ENCODE results near the gene TPM4. TPM values are rescaled to one million over a fixed set of nuclear protein-coding genes. Genes with fewer than 3 reads are reported as not detected.

The TPM4 gene
- total and polyA plus RNA-seq, 2 of the 8 experiments (the other 6 are each of a cell fraction or from before 2014, with no cell fraction given), result 160 to 359 TPM

- no peak for TF ChIP-seq CHD7 (IDR thresholded peaks at IDR 0.05; ENCODE audit: insufficient replicate concordance, low read length)
- TF ChIP-seq KDM5A (IDR thresholded peaks at IDR 0.05; ENCODE audit: low read length), result no peak
- no peak for TF ChIP-seq TBP (IDR thresholded peaks at IDR 0.05; ENCODE audit: low read depth, low read length)
- no peak for TF ChIP-seq GABPA (IDR thresholded peaks at IDR 0.05; ENCODE audit: borderline replicate concordance, insufficient read depth, low read length)
- no peak for TF ChIP-seq CREB1 (IDR thresholded peaks at IDR 0.05)
- no peak for TF ChIP-seq EP300 (IDR thresholded peaks at IDR 0.05; ENCODE audit: borderline replicate concordance in 1 of 2, low read depth in 2 of 2, low read length in 2 of 2)
- TF ChIP-seq ZNF274 (IDR thresholded peaks at IDR 0.05; ENCODE audit: borderline replicate concordance, extremely low read depth, low read length), result no peak
- TF ChIP-seq RAD21 (IDR thresholded peaks at IDR 0.05 in 1 of 2, conservative IDR thresholded peaks at IDR 0.05 in 1 of 2; ENCODE audit: low read depth in 2 of 2, low read length in 2 of 2), result no peak
- no peak for TF ChIP-seq RBBP5 (IDR thresholded peaks at IDR 0.05; ENCODE audit: borderline replicate concordance, low read depth, low read length)
- no peak for TF ChIP-seq USF2 (IDR thresholded peaks at IDR 0.05; ENCODE audit: low read length)
These were observed 38.0 kb upstream of the TPM4 start (continued) for GRCh38 chr19:16038196-16038695.
